Hair follicular keratinocyte (primary cell): Measurements from ENCODE around the gene OR1J2. TPM values are rescaled to one million over a fixed set of nuclear protein-coding genes. Genes with fewer than 3 reads are reported as not detected.

Experiments
- total RNA-seq: library from RNA; depleted of rRNA; stranded (reverse); fragments of >200 nt; gene quantifications from 2 replicates; pipeline ENCODE4 v1.2.3, GENCODE V29; 2015

The OR1J2 gene
- not detected in 2 replicates for total RNA-seq

GRCh38 chr9:122510502-122510901 lies at the start of gene OR1J2:
Gene OR1J2, plus strand, starts transcription at chr9:122510802. Its CDS starts 0 bp downstream, at chr9:122510802.

GRCh38 chr9:122477826-122478225 lies 32.8 kb upstream of the OR1J2 start, which contains the start of gene OR1J1:
Gene OR1J1, minus strand, starts transcription at chr9:122477926. Its CDS starts 0 bp downstream, at chr9:122477926.

GRCh38 chr9:122518841-122519240 lies 8.2 kb downstream of the OR1J2 start, which contains the start of gene OR1J4:
Gene OR1J4, plus strand, starts transcription at chr9:122519141. Its CDS starts 0 bp downstream, at chr9:122519141.

GRCh38 chr9:122527193-122527592 lies 16.6 kb downstream of the OR1J2 start, which contains the start of gene OR1N1:
Gene OR1N1, minus strand, starts transcription at chr9:122527293. Its CDS starts 0 bp downstream, at chr9:122527293.

GRCh38 chr9:122552812-122553211 lies 42.2 kb downstream of the OR1J2 start, which contains the start of gene OR1N2:
Gene OR1N2, plus strand, starts transcription at chr9:122553112. Its CDS starts 100 bp downstream, at chr9:122553212.

Other genes with a start within 250 kb of the OR1J2 start
- gene RBM18, start 246.0 kb upstream of the OR1J2 start, total RNA-seq, result 7.9 and 8.9 TPM in 2 replicates
- gene MRRF, start 245.9 kb upstream of the OR1J2 start, total RNA-seq, result 32.1 and 39.8 TPM in 2 replicates
- 18.6 and 20.1 TPM in 2 replicates for gene PTGS1, start 139.8 kb upstream of the OR1J2 start, total RNA-seq
- not detected in 2 replicates for gene OR1J1, start 32.9 kb upstream of the OR1J2 start, total RNA-seq
- not detected in 2 replicates for gene OR1J4, start 8.3 kb downstream of the OR1J2 start, total RNA-seq
- gene OR1N1, start 16.5 kb downstream of the OR1J2 start, total RNA-seq, result not detected in 2 replicates
- not detected in 2 replicates for gene OR1N2, start 42.3 kb downstream of the OR1J2 start, total RNA-seq
- gene OR1L8, start 72.6 kb downstream of the OR1J2 start, total RNA-seq, result not detected in 2 replicates
- gene OR1Q1, start 103.9 kb downstream of the OR1J2 start, total RNA-seq, result not detected in 2 replicates
- gene OR1B1, start 146.8 kb downstream of the OR1J2 start, total RNA-seq, result not detected in 2 replicates
- gene OR1L1, start 150.9 kb downstream of the OR1J2 start, total RNA-seq, result not detected in 2 replicates
- not detected in 2 replicates for gene OR1L3, start 164.3 kb downstream of the OR1J2 start, total RNA-seq
- not detected in 2 replicates for gene OR1L4, start 213.2 kb downstream of the OR1J2 start, total RNA-seq
- gene OR1L6, start 231.5 kb downstream of the OR1J2 start, total RNA-seq, result not detected in 2 replicates